Epithelial cell of esophagus (primary cell): ENCODE data around the gene UQCR11.

Experiments used
- DNase-seq: peaks from one replicate; pipeline ENCODE4 v3.0.0; 2010; ENCODE audit warnings: low read depth
- H3K4me3 ChIP-seq: 2 replicates; pipeline ENCODE4 v1.5.1; 2011; ENCODE audit warnings: mild to moderate bottlenecking, low read length, control low read depth
- TF ChIP-seq, protein P1 (sequence below): IDR thresholded peaks from 2 replicates; pipeline ENCODE4 v1.5.1; 2011; ENCODE audit warnings: low read depth, mild to moderate bottlenecking, low read length, control low read depth, inconsistent platforms; ENCODE audit not compliant: insufficient read depth; ENCODE audit errors: missing control alignments

Gene UQCR11

GRCh38 chr19:1567116-1567847 lies 38.0 kb downstream of the UQCR11 start:
- no peak for DNase-seq
- H3K4me3 ChIP-seq, result peak overlapping the region; percentile 59
- TF ChIP-seq, protein P1, sequence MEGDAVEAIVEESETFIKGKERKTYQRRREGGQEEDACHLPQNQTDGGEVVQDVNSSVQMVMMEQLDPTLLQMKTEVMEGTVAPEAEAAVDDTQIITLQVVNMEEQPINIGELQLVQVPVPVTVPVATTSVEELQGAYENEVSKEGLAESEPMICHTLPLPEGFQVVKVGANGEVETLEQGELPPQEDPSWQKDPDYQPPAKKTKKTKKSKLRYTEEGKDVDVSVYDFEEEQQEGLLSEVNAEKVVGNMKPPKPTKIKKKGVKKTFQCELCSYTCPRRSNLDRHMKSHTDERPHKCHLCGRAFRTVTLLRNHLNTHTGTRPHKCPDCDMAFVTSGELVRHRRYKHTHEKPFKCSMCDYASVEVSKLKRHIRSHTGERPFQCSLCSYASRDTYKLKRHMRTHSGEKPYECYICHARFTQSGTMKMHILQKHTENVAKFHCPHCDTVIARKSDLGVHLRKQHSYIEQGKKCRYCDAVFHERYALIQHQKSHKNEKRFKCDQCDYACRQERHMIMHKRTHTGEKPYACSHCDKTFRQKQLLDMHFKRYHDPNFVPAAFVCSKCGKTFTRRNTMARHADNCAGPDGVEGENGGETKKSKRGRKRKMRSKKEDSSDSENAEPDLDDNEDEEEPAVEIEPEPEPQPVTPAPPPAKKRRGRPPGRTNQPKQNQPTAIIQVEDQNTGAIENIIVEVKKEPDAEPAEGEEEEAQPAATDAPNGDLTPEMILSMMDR, result no peak

DNA sequence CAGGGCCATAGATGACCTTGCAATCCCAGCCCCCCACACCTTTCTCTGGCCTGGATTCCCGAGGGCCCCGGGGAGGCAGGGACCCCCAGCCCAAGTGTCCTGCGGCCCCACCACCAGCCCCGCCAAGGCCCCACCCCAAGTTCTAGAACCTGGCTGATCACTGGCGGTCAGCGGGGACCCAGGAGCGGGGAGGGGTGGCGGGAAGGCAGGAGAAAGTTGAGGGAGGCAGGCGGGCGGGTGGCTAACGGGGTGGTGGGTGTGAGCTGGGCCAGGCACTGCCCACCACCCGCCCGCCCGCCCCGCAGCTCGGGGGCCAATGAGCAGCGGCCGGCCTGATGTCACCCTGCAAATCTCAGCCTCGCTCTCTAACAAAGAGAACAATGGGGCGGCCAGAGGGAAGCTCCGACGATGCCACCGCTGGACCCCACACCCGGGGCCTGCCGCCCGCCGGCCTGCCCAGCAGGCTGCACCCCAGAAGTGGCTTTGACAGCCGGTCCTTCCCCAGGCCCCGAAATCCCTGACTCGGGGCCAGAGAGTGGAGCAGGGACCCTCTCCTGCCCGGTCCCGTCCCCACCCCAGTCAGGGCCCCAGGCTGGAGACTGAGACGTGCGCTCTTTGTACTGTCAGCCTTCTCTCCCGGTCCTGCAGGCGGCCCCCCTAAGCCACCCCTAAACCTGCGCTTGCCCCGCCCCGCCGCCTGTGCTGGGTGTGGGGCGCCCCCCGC lies 38.7 kb downstream of the UQCR11 start:
- peak; percentile 80 for DNase-seq
- H3K4me3 ChIP-seq, result peak overlapping the region; percentile 59
- TF ChIP-seq, protein P1, result no peak

DNA sequence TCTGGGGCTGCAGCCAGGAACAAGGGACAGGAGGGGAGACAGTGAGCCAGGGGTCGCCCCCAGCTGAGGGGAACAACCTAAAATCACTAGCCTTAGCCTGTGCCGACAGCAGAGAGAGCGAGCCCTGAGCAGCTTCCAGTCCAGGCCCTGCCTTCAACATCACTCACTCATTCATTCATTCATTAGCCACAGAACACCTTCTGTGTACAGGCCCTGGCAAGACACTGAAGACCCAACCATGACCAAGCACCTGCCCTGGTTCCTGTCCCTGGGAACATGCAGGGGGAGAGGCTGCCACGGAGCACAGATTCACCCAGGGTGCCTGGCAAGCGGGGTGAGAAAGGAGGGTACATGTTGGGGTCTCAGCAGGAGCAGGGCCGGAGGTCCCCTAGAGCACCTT lies 42.0 kb downstream of the UQCR11 start:
- no peak overlapping the region for H3K4me3 ChIP-seq
- no peak for DNase-seq
- TF ChIP-seq, protein P1, result no peak

GRCh38 chr19:1561236-1561842 lies 43.9 kb downstream of the UQCR11 start:
- H3K4me3 ChIP-seq, result no peak overlapping the region
- no peak for DNase-seq
- TF ChIP-seq, protein P1, result no peak

DNA sequence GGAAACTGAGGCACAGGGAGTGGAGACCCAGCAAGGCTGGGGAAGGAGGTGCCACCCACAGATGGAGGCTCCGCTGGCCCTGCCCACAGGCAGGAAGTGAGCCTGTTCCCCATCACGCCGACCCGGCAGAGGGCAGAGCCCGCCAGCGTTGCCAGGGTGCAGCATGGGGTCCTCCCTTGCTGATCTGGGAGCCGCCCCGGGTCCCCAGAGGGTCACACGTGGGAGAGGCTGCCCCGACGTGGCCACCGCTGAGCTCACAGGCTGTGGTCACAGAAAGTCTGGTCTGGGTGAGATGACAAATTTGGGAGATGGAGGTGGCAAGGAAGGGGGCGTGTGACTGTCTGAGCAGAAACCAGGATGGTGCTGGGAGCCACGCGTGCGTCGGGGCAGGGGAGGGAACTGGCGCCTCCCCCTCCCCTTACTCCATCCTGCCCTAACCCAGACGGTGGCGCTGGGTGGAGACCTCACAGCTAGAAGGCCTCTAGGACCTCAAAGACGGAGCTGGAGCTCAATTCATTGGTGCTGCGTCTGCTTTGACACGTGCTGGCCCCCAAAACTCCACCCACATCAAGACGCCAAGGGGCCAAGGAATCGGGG lies 44.9 kb downstream of the UQCR11 start:
- no peak overlapping the region for H3K4me3 ChIP-seq
- TF ChIP-seq, protein P1, result no peak
- no peak for DNase-seq

DNA sequence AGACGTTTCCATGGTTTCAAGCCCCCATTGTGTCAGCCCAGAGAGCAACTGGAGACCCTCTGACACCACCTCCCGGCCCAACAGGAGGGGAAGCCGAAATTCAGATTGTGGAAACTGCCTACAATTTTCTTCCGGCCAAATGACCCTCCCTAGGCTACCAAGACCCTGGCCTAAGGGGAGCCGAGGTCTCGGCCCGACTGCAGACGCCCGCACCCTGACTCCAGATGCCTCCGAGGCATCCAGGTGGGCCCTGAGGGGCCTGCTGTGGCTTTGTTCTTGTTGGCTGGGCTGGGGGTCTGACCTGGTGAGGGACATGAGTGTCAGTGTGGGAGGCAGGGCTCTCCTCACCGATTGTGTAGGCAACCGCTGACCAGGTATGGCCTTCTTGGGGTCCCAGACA lies 46.7 kb downstream of the UQCR11 start:
- H3K4me3 ChIP-seq, result no peak overlapping the region
- no peak for DNase-seq
- TF ChIP-seq, protein P1, result no peak
